Measurements from ENCODE around the gene WNT9B.
"Not testable (repeated sequence)": the region's sequence is repeated elsewhere in the genome, so short reads cannot be mapped to it uniquely, and the experiment has no call there.

The WNT9B gene

DNA sequence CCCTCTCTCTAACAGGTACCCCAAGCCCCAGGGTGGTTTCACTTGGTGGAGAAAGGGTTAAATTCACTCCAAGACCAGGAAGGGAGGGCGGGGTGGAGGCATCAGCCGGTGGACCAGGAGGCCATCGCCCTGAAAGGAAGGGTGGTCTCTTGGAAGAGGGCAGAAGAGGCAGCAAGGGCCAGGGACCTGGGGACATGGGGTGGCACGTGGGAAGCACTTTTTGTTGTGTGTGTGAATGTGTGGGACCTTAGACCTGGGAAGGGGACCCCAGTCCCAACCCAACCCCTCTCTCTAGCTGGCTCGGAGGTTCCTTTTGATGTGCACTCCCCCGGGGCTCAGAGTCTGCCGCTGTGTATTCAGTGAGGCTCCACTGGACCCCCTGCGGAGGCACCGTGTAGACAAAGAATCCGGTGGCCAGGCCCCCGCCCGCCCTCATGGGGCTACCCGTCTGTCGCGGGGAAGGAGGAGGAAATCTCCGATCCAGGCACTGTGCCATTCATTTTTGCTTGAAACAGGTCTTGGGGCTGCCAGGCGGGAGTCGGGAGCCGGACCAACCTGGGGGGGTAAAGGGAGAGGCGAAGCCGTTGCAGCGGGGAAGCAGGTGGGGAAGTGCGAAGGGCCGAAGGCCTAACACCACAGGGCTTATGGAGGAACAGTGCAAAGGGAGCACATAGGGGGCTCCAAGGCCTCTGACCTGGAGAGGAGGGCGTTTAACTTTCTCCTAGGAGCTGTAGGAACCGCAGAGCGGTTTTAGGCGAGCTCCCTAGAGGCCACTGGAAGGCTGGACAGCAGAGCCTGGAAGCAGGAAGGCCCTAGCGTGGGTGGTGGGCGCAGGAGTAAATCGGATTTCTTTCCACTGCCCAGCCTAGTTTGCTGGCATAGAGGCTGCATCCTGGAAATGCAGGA lies 29.6 kb upstream of the WNT9B start:
- DNase-seq (ENCODE audit: low spot score) (no peak), FAIRE-seq (no peak)

DNA sequence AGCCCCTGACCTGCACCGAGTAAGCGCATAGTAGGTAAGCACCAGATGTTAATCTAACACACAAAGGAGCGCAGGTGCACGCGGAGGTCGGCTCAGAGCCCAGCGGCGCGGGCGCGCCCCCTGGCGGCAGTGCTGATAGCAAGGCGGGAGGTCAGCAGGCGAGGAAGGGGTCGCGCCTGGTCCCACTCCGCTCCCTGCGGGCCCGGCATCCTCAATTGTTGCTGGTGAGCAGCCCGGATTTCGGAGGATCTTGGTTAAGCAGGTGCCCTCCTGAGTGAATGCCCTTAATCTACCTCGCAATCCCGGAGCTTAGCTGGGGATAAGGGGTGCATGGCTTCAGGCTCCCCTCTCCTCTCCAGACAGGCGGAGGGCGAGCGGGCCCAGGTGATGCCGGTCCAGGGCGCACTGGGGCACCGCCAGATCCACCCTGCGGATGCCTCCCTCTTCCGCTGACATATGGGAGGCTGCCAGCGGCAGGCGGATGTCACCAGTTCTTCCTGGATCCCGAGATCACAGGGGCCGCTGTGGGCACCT lies 28.9 kb upstream of the WNT9B start:
- DNase-seq (ENCODE audit: low spot score) (no peak), FAIRE-seq (no peak)

DNA sequence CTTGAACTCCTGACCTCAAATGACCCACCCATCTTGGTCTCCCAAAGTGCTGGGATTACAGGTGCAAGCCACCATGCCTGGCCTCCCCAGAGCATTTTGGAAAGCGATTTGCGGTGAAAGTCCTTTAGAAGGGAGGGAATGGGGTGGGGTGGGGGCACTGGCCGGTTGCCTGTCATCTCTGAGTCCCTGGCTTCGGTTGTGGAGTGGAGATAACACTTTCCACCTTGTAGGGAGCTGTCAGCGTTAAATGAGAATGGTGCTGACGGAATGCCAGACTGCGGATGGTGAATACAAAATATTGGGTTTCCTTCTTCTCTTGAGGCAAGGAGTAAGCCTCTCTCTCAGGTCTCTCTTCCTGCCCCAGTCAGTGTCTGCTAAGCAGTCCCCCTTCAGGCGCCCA lies 27.7 kb upstream of the WNT9B start:
- no peak for FAIRE-seq
- no peak for DNase-seq (ENCODE audit: low spot score)

DNA sequence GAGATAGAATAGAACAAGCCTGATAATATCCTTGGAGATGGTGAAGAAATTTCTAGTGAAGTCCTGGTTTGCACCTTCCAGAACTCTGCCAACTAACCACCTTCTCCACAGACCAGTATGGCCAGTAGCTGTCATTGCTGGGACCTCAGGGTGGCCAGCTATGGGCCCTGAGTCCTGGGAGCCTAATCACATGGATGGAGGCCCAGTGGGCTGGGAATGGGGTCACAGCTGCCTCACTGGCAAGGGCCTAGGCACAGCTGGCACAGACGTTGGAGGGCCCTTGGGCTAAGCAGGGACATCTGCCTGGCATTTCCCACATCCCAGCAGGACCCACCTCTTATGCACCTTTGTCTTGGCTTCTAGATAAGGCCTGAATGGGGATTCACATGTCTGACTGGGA lies 25.3 kb upstream of the WNT9B start:
- FAIRE-seq: peak; percentile 53
- DNase-seq (ENCODE audit: low spot score): no peak

DNA sequence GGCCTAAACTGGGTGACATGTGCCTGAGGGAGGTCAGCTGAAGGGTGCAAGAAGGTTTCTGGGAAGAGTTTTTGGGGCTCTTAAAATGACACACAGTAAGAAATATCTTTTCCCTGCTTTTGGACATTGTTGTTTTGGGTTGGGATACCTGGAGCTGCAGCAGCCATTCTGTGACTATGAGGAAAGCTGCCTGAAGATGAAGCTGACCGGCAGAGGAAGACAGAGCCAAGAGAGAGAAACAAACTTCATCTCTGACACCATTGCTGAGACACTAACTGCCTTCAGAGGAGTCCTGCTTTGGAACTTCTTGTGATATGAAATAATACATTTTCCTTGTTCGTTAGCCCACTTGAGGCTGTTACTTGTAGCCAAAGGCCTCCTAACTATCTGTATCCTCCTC lies 24.1 kb upstream of the WNT9B start:
- FAIRE-seq: no peak
- DNase-seq (ENCODE audit: low spot score): no peak

DNA sequence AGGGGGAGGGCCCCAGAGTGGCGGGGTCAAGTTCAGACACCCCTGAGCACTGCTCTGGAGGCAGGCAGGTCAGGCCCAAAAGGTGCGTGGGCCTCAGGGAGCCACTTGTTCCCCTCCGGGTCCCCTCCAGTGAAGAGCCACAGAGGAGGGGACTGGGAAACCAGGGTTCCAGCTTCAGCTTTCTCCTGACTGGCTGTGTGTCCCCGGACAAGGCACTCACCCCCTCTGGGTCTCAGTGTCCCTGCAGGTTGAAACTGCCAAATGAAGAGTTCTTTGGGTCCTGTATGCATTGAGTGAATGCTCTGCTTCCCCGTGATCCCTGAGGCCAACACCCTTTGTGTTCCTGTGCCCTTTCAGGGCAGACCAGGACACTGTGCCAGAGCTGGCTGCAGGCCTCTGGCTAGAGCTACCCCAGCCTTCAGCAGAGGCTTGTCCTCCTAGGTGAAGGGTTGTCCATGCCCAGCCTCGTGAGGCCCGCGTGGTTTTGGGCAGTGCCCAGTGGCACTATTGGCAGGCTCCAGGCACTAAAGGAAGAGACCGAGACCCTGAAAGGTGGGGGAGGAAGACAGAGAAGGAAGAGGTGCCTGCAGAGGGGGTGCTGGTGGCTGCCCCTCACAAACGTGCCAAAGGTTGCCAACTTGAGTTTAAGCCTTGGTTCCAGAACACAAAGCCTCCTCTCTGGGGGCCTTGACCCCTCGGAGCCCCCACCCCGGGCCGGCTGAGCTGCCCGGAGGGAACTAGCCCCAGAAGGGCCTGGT lies 19.6 kb upstream of the WNT9B start:
- DNase-seq (ENCODE audit: low spot score) (no peak), FAIRE-seq (no peak)

DNA sequence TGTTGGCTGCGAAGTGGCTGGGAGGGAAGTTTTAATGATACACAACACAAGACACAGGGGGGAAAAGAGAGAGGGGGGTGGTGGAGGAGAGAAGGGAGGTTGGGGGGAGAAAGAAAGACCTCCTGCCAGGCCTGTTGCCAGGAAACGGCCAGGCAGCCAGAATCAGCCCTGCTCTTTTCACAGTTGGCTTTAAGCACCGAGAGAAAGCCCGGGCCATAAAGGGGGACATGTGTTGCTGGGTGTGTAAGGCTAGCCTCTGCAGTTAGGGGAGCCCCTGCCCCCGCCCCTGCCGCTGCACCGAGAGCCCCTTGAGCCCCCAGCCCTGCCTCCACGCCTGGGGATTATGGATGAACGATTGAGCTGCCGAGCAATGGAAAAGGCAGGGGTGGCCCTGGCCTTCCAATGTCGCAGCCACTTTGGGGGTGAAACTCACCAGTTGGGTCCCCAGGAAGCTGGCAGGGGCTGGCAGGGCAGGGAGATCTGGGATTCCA lies 19.0 kb upstream of the WNT9B start:
- DNase-seq (ENCODE audit: low spot score): no peak
- FAIRE-seq: no peak

DNA sequence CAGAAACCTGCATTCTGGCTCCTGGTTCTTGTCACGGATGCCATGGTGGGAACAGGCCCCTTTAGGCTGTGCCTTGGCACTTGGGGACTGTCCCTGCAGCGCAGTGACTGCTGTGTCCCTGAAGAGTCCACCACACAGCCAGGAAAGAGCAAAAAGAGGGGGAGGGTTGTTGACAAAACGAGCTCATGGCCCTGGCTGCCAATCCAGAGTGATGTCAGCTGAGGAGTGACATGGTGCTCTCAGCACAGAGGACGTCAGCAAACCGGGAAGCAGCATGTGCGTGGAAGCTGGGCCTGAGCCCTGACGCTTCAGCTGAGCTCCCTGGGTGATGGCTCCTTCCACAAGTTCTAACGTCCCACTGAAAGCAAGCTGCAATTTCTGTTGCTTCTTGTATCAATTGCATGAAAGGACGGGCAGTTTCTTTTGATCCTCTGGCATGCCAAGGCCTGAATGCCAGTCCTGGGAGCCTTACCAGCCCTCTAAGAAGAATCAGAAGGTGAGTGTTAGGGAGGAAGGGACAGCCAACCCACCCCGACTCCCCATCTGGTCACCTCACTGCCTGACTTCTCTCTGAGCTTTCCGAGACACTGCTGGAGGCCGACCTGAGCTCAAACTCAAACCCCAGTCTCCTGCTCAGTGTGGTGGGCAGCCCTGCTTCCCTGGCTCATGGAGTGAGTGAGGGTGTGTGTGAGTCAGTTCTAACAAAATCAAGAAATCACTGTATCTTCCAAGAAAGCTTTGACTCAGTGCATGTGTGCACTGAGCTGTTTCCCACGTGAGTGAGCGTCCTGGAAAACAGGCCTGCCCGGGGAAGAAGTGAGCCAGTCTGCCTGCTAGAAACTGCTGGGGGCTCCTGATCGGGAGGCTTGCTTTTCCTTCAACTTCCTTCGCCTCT lies 18.2 kb upstream of the WNT9B start:
- FAIRE-seq (no peak), DNase-seq (ENCODE audit: low spot score) (no peak)

DNA sequence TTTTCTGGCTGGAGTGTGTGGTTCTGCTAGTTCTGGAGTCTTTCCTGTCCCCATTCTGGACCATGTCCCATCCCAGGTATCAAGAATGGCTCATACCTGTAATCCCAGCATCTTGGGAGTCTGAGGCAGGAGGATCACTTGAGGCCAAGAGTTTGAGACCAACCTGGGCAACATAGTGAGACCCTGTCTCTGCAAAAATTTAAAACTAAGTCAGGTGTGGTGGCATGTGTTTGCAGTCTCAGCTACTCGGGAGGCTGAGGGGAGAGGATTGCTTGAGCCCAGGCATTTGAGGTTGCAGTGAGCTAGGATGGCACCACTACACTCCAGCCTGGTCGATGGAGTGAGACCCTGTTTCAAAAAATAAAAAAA lies 17.6 kb upstream of the WNT9B start:
- DNase-seq (ENCODE audit: low spot score): no peak
- FAIRE-seq: no peak

DNA sequence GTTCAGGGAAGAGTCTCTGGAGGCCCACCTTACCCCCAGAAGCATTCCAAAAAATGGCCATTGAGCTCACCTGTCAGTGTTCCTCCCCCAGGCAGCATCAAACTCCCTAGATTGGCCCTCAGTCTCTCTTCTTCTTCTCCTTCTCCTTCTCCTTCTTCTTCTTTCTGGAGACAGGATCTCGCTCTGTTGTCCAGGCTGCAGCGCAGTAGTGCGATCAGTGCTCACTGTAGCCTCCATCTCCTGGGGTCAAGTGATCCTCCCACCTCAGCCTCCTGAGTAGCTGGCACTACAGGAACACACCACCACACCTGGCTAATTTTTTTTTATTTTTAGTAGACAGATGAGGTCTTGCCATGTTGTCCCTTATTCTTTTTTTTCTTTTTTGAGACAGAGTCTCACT lies 16.5 kb upstream of the WNT9B start:
- no peak for DNase-seq (ENCODE audit: low spot score)
- FAIRE-seq: no peak

DNA sequence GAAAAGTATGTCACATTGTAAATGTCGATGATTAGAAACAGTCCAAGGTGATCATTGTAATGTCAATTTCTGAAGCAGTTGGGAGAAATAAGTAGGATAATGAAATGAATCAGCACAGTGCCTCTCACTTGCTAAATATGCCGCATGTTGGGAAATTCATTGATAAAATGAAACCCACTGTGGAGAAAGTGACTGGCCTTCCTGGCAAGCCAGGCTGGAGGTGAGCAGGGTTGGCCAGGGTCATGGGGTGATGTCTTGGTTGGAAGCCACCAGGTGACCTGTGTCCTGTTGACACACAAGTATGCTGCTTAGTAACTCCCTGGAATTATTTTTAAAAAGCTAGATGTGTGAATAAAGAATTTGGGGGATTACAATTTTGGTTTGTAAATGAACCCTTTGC lies 14.9 kb upstream of the WNT9B start:
- DNase-seq (ENCODE audit: low spot score) (no peak), FAIRE-seq (no peak)

DNA sequence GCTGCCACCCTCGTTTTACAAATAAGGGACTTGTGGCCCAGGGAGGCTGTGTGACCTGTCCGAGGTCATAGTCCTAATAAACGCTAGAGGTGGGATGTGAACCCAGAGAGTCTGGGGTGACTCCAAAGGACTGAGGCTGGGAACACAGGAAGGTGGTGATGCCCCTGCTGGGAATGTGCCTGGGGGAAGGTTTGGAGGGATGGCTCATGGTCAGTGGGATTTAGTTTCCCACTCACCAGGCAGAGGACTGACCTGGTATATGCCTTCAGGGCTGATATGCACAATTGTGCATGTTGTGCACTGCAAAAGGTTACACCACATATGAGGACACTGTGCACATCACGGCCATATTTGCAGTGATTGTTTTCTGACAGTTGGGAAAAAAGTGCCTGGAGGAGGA lies 13.9 kb upstream of the WNT9B start:
- DNase-seq (ENCODE audit: low spot score) (no peak), FAIRE-seq (no peak)

DNA sequence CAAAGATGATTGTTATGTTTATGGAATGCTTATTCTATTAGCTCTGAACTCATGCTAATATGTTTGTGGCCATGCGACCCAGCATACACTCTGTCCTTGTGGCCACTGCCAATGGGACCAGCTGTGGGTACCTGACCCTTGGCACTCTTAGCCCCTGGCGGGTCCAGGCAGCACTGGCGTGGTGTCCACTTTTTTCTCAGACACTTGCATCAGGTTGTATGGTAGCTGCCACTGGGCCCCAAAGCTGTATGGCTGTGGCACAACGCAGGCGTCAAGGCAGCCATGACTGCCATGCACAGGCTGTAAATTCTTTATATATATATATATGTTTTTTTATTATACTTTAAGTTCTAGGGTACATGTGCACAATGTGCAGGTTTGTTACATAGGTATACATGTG lies 12.2 kb upstream of the WNT9B start:
- no peak for FAIRE-seq
- no peak for DNase-seq (ENCODE audit: low spot score)

DNA sequence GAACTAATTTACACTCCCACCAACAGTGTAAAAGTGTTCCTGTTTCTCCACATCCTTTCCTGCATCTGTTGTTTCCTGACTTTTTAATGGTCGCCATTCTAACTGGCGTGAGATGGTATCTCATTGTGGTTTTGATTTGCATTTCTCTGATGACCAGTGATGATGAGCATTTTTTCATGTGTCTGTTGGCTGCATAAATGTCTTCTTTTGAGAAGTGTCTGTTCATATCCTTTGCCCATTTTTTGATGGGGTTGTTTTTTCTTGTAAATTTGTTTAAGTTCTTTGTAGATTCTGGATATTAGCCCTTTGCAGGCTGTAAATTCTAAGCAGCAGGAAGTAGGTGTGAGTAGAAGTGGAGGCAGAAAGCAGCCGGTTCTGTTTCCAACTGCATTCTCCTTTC lies 10.8 kb upstream of the WNT9B start:
- not testable (repeated sequence) for DNase-seq (ENCODE audit: low spot score); FAIRE-seq

DNA sequence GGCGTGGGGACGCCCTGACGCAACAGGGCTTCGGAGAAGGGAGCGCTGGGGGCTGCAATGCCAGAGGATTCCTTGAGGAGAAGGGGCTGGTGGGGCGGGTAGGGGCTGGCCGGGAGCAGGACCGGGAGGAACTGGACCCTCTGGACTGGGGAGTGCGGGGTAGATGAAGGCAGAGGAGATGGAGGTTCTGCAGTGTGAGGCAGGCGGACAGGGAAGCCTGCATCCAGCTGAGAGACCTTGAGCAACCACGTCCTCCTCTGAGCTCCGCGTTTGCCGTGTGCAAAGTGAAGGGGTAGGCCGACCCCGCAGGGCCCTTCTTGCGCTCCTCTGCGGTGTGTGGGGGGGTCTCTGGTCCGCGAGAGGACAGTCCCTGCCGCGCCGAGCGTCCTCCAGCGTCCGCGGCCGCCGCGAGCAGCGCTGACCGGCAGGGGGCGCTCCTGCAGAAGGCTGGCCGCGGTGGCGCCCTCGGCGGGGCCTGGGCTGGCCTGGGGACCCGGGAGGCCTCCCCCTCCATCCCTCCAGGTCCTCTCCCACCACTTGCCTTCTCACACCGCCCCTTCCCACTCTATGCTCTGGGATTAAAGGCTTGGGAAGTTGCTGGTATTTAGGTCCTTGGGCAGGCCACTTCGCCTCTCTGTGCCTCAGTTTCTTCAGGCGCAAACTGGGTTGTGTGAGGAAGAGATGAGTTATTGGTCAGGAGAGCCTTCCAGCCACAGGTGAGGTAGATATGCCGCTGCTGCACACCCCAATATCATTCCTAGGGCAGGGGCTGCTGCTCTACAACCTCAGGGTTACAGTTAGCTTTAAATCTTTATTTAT lies 9.6 kb upstream of the WNT9B start:
- FAIRE-seq (no peak), DNase-seq (ENCODE audit: low spot score) (no peak)

DNA sequence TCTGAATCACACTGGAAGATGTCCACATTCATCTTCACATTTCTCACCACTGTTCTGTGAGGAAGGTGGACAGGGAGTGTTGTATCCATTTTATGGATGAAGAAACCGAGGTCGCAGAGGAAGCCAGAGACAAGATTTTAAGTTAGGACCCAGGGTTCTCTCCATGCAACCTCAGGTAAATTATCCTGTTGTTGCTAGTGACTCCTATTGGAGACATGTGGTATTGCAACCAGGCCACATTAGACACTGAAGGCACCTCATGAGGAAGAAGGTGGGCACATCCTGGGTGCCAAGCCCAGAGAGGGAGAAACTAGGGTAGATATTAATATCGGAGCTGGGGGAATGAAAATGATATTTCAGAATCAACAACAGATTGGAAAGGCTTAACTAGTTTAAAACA lies 8.5 kb upstream of the WNT9B start:
- DNase-seq (ENCODE audit: low spot score) (no peak), FAIRE-seq (no peak)

DNA sequence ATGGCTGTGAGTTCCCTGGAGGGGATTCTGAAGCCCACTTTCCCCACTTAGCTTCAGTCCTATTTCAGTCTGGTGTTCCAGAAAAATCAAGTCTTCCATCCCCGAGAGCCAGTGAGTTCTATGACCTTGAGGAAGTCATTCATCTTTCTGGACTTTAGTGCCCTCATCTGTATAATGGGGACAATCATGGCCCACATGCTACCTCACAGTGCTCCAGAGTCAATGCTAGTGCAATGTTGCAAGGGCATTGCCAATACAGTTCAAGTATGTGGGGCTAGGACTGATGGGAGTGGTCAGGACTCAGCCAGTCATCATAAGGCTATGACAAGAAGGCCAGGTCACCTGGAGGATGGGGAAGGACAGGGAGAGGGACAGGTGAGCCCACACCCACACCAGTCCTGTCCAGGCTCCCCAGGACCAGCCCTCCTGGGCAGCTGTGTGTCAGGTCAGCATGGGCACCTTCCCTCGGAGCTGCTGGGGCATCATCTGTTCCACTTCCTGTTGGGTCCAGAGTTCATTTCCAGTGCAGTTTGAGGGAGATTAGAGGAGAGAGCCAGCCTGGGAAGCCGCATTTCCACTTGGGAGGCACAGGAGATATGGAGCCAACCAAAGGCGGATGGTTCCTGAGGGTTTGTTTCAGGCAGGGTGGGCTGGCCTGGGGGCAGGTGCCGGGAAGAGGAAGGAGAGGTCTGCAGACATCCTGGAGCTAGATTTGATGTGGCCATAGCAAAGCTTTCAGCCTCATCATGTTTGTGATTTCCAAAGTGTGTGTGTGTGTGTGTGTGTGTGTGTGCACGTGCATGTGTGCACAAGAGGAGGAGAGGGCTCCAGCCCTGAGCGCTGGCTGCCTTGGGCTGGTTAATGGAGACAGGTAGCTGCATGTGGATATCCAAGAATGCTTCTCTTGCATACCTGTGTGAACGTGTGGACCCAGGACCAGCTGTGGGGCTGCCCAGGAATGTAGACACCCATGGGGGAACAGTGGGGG lies 3.9 kb upstream of the WNT9B start:
- DNase-seq (ENCODE audit: low spot score): no peak
- FAIRE-seq: peak; percentile 17

DNA sequence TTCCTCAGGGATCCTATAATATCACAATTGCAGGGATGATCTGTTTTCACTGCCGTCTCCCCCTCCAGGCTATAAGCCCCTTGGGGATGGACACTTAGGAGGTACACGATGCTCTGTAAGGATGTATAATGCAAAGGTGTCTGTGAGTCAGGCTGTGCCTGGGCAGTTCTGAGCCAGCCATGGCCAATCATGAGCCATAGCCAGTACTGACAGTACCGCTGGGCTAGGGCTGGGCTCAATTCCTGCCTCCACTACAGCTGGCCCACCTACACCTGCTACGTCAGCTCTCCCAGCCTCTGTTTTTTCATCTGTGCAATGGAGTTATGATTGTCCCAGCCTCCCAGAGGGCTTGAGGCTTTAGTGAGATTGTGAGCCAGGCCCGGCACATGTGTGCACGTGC lies 2.8 kb upstream of the WNT9B start:
- no peak for FAIRE-seq
- no peak for DNase-seq (ENCODE audit: low spot score)

DNA sequence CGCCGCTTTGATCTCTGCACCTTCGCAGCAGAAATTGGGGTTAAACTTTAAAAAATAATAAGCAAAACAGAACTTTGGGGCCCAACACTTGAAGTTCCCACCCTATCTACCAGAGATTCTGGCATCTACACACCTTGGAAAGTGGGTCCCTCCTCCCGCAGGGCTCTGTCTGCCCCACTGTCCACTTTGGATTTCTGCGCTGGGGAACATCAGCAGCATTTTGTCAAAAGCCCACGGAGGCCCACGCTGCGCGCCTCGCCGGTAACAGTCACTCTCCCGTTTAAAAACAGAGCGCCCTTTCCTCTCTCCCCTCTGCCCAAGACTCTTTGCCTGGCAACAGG lies 725 bp upstream of the WNT9B start:
- FAIRE-seq (no peak), DNase-seq (ENCODE audit: low spot score) (no peak)
